GM19438 (cell line): ENCODE data around the gene TUBGCP3.
"Not testable (repeated sequence)": the region's sequence is repeated elsewhere in the genome, so short reads cannot be mapped to it uniquely, and the experiment has no call there.

ENCODE experiments used
- ATAC-seq: cut with Tn5 transposase; IDR thresholded peaks from one replicate; pipeline ENCODE4 v1.9.1; 2021; ENCODE audit warnings: low read depth; ENCODE audit not compliant: unreplicated experiment

Gene TUBGCP3, protein sequence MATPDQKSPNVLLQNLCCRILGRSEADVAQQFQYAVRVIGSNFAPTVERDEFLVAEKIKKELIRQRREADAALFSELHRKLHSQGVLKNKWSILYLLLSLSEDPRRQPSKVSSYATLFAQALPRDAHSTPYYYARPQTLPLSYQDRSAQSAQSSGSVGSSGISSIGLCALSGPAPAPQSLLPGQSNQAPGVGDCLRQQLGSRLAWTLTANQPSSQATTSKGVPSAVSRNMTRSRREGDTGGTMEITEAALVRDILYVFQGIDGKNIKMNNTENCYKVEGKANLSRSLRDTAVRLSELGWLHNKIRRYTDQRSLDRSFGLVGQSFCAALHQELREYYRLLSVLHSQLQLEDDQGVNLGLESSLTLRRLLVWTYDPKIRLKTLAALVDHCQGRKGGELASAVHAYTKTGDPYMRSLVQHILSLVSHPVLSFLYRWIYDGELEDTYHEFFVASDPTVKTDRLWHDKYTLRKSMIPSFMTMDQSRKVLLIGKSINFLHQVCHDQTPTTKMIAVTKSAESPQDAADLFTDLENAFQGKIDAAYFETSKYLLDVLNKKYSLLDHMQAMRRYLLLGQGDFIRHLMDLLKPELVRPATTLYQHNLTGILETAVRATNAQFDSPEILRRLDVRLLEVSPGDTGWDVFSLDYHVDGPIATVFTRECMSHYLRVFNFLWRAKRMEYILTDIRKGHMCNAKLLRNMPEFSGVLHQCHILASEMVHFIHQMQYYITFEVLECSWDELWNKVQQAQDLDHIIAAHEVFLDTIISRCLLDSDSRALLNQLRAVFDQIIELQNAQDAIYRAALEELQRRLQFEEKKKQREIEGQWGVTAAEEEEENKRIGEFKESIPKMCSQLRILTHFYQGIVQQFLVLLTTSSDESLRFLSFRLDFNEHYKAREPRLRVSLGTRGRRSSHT

DNA sequence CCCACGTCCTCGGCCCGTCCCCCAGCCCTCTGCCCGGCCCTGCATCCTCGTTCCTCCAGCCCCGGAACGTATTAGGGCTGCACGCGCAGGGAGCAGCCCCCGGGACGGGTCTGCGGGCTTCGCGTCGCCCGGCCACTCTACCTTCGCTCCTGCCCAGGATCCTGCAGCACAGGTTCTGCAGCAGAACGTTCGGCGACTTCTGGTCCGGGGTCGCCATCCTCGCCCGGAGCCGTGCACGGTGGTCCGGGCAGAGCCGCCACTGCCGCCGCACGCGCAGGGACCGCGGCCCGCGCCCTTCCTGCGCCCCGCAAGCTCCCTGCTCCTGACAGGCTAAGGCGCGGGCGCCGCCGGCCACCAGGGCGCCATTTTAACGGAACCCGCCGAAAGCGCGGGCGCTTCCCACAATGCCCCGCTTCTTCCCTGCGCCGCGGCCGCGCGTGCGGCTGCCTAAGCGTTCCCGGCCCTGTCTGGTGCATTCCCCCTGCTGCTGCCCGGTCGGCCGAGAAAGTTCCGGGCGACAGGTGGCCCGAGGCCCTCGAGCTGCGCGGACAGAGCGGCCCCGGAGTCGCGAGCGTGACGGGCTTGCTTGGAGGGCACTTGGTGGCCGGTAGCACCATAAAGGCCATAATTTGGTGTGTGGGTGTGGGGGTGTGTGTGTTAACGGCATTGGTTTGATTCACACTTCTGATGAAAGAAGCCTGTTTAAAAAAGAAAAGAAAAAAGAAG lies at the start of gene TUBGCP3:
Gene TUBGCP3 (minus strand): TSS at position 390 of the 726 bp plus-strand sequence. CDS start 173 bp downstream, at position 217.
- peak; percentile 81 for ATAC-seq

DNA sequence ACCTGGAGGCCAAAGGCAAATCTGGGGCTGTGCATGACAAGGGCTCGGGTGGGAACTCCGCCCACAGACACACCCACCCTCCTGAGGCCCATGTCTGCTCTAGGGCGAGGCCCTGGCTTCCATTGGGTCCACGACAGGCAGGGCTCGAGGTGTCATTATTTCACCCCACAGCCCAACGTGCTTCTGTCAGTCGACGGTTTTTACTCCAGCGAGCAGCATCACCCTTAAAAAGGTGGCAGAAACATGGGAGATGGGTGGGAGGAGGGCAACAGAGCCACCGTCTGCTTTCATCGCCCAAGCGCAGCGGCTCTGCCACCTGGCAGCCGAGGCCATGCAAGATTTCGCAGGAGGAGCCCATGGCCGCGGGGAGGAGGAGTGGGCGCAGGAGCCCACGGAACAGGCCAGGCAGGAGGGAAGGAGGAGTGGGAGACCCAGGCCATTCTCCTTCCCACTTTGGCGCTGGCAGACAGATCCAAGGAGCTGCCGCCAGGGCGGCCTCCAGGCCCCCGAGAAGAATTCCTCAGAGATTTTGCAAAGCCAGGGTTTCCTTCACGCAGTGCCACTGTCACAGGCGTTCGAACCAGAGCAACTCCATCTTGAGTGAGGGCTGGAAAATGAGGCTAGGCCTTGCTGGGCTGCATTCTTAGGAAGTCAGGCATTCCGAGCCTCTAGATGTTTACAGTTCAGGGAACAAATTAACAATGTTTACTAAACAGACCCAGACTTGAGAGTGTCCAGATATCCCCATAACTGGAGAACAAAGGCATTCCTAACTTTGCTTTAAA lies 49.3 kb upstream of the TUBGCP3 start:
- ATAC-seq = no peak

DNA sequence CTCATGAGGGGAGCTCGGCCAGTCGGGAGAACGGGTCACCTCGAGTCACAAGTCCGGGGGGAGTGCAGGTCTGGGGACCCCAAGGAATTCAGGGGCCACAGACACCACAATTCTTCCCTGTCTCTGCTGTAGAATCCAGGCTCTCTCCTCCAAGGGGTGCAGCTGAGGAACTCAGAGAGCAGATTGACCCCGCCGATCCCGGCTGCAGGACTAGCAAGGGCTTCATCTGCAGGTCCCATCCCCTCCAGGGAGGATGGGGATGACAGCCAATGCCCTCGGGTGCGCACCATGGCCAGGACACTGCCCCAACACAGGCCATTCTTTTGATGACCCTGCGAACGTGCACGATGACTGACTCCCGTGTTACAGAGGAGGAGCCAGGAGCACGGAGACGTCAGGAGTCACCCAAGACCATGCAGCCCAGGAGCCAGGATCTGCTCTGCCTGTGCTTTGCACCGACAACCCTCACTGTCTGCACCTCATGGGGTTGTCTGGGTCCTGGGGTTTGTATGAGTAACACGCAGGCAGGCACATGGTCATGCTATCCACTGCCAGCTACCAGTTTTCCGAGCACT lies 48.5 kb upstream of the TUBGCP3 start:
- ATAC-seq = no peak

DNA sequence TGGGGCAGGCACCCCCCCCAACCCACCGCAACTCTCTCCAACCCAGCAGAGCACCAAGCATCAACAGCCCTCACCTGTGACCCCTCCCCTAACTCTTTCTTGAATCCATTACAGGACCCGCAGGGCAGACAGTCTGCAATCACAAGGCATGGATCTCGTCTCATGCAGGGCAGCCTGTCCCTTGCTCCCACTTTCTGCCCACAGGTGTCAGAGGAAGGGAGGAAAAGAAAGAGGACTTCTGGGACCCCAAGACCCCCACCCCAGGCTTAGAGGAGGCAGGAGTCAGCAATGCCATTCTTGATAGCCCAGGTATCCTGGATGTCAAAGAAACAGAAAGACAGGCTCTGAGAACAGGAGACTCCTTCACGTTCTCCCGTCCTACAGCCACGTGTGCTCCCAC lies 47.4 kb upstream of the TUBGCP3 start:
- ATAC-seq = no peak

DNA sequence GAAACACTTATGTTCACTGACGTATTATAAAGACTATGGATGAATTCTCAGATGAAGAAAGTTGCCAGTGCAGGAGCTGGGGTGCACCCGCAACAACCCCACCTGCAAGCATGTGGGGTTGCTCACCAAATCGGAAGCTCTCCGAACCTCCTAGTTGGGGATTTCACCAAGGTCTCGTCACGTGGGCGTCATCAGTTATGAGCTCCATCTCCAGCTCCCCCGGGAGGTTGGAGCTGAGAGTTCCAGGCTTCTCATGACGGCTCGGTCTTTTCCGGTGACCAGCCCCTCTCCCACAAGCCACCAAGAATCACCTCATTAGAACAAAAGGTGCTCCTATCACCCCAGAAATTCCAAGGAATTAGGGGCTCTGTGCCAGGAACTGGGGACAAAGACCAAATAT lies 46.1 kb upstream of the TUBGCP3 start:
- ATAC-seq = no peak

DNA sequence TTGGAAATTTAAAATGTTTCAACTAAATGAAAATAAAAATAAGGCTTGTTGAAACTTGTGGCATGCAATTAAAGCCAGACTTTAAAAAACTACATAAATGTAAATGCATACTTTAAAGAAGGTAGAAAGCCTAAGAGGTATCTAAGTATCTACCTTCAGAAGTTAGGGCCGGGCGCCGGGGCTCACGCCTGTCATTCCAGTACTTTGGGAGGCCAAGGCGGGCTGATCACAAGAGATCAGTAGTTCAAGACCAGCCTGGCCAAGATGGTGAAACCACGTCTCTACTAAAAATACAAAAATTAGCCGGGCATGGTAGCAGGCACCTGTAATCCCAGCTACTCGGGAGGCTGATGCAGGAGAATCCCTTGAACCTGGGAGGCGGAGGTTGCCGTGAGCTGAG lies 42.3 kb upstream of the TUBGCP3 start:
- not testable (repeated sequence) for ATAC-seq

DNA sequence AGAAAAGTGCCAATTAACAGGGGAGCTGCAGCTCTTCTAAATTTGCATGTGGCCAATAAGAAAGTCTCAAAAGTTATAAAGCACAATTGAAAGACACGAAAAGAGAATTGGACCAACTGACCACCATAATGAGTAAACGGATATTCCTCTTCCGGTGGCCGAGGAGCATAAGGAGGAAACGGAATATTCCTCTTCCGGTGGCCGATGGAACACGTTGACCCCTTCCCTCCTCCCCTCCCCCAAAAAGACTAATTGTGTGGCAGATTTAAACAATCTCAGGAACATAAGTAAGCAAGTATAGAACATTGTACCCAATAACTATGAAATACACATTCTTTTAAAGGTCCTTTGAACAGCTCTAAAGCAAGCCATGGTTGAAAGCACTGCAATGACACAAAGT lies 41.2 kb upstream of the TUBGCP3 start:
- no peak for ATAC-seq

DNA sequence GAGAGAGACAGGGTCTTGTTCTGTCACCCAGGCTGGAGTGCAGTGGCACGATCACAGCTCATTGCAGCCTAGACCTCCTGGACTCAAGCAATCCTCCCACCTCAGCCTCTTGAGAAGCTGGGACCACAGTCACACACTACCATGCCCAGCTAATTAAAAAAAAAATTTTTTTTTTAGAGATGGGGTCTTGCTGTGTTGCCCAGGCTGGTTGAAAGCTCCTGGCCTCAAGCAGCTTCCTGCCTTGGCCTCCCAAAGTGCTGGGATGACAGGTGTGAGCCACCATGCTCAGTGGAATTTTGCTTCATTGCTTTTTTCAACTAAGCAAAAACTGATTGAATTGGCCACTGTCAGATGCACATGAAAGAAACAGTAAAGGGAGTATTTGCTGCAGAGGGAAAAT lies 39.7 kb upstream of the TUBGCP3 start:
- ATAC-seq = not testable (repeated sequence)

DNA sequence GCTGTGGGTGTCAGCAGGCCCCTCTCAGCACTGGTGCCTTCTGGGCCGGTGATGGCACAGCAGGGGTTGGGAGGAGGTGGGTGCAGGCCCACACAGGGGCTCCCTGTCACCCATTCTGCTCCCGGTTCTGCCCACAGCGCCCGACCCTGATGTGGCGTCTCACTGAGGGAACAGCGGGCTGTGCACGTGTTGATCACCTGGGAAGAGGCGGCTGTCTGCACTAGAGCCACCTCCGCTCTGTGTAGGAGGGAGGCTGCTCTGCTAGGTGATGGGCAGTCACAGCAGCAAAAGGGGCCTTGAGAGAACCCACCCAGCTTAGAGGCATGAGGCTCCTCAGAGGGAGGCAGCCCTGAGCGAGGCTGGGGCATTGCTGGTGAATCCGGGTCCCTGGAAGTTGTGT lies 39.2 kb upstream of the TUBGCP3 start:
- no peak for ATAC-seq

DNA sequence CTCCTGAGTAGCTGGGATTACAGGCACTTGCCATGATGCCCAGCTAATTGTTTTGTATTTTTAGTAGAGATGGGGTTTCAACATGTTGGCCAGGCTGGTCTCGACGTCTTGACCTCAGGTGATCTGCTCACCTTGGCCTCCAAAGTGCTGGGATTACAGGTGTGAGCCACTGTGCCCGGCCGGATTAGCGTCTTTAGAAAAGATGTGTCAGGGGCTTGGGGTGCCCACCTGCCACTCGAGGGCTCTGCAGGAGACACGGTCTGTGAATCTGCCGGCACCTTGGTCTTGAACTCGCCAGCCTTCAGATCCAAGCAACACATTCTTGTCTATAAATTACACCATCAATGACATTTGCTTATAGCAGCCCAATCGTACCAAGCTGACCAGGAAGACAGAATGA lies 38.8 kb upstream of the TUBGCP3 start:
- ATAC-seq = no peak

DNA sequence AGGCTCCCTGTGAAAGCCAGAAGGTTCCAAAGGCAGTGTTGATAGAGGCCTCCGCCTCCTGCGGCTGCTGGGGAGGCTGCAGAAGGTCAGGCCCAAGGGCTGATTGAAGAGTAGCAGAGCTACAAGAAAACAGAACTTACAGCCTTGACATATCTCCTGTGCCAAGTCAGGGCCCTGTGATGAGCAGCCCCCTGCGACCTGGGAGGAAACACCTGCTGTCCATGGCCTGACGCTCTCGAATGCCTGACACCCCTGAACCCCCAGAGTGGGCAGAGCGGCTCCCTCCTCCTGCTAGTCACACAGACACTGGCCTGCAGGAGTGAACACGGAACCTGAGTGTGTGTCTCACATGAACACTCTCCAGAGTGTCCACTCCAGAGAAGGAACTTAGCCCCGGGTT lies 38.2 kb upstream of the TUBGCP3 start:
- ATAC-seq = no peak

DNA sequence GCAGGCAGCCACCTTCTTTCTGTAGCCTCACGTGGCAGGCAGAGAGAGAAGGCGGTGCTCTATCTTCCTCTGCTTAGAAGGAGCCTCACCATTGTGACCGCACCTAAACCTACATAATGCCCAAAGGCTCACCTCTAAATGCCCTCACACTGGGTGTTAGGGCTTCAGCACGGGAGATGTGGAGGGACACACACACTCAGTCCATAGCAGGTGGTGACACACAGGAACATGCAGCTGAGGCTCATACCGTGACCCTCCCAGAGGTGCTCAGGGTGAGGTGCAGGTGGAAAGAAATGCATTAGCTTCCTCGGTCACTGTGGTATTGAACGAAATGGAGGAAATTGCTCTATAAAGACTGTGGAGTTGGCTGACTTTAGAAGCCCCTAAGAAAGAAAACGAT lies 37.7 kb upstream of the TUBGCP3 start:
- ATAC-seq = no peak

DNA sequence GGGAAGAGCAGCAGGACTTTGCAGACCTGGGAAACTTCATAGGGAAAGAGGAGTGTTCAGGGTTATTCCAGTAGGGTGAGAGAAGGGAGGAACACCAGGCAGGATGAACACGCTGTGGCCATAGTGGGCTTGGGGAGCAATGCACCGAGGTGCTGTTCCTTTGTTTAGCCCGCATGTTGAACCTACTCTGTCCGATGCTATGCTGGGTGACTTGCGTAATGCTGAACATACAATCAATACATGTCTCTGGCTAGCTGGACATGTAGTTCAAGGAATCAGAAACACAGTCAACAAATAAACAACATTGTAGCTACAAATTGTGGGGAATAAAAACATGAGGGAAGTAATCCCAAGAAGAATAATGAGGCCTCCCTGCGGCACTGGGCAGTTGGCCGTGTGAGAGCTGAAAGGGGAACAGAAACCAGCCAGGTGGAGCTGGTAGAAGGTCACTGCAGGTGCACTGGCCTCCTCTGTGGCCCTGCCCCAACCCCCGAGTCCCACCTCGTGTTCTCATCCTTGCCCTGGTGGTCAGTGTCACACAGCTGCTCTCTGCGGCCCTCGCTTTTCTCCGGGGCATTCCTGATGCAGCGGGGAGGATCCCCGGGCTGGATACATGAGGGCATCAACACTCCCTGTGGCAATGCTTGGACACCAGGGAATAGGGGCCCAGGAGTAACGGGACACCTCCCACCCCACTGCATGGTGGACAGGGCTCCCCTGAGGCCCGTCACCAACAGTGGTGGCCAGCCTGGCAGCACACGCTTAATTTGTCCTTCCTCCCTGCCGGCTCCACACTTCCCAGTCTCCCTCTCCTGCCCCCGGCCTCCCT lies 36.9 kb upstream of the TUBGCP3 start:
- ATAC-seq = no peak

DNA sequence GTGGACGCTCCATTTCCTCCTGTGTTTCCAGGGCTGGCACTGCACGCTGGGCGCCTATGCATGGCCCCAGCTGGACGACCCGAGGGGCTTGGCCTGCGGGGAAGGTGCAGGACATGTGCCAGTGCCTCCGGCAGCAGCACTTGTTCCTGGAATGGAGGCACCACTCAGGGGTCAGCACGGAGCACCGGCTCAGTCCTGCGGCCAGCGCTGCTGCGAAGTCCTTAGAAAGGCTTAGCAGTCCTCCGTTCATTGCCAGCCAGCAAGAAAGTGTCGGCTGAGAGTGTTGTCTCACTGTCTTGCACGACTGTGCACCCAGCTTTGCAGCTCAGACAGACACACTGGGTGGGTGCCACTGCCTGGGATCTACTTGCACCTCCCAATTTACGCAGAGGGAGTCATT lies 36.1 kb upstream of the TUBGCP3 start:
- no peak for ATAC-seq

DNA sequence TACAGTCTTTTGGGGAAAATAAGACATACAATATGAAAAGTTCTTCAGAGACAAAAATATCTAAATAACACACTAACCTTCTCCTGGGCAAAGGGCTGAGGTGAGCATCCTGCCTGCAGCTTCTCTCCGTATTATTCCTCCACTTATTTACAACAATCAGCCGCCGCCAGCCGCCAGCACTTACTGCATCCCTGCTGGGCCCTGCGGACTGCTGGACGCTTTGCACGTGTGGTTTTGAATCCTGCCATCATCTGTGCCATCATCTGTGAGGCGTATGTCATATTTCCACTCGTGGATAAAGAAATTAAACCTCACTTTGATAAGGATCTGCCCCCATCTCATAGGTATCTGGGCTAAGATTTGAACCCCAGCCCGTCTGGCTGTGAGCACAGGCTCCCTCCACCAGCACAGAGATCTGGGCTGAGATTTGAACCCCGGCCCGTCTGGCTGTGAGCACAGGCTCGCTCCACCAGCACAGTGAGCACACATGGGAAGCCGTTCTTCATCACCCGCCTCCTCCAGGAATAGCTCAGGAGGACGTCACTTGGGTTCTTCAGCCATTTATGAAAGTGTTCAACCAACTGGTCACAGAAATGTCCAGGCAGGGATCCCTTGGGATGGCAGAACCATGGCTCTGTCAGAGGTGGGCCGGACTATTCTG lies 35.2 kb upstream of the TUBGCP3 start:
- no peak for ATAC-seq

DNA sequence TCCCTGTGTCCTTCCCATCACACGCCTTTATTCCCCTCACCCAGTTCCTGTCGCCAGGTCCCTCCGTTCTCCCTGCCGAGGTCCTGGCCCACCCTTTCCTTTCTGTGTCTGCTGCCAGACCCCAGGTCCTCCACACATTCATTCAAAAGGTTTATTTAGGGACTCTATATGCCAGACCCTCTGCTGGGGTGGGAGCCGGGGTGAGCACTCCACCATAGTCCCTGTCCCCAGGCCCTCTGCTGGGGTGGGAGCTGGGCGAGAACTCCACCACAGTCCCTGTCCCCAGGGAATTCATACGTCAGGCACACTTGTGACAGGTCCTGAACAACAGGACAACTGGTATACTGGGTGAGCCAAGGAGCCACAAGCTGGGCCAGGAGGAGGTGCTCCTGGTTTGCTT lies 34.4 kb upstream of the TUBGCP3 start:
- ATAC-seq = no peak

DNA sequence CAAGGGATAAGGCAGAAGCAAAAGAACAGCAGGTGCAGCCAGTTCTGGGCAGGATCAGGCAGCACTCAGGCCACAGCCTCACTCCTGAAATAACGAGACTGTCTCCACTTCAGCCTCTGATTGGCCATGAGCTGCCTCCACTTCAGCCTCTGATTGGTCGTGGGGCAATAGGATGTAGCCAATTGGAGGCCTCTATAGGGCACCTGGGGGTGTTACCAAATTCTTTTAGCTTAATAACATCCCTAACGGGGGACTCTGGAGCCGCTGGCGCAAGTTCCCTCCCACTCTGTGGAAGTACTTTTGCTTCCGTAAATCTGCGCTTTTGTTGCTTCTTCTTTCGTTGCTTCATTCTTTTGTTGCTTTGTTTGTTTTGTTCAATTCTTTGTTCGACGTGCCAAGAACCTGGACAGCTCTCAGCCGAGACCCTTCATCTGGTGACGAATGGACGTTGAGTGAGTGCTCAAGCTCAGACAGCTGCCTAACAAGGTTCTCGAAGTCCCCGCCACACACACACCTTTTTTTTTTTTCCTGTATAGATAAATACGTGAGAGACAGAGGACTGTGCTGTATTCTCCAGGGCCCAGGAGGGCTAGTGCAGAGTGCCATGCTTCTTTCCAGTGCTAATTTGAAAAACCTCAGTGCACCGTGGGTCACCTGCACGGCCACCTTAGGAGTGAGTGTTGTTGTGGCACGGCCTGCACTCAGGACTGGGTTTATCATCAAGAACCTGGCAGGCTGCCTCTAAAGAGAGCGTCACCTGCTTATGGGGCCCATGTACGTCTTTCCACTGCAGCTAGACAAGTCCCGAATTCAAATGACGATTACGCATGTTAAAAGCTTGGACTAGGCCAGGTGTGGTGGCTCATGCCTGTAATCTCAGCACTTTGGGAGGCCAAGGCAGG lies 32.0 kb upstream of the TUBGCP3 start:
- no peak for ATAC-seq

DNA sequence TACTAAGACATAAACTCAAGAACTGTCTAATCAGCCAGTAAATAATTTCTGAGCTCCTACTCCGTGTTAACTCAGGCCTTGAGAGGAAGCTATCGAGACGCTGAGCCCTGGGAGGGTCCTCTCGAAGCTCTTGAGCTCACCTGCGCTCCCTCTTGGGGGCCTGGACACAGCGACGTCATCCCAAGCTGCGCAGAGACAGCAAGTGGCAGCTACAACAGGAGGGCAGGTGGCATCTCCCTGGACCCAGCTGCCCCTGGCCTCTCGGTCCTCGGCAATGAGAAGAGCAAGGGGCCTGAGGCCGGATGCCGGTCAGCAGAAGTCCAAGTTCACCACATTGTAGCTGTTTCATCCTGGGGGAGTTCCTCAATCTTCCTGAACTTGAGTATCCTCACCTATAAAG lies 30.5 kb upstream of the TUBGCP3 start:
- ATAC-seq = no peak
